ENCODE measurements around the gene PSMD2.

PSMD2 gene

DNA sequence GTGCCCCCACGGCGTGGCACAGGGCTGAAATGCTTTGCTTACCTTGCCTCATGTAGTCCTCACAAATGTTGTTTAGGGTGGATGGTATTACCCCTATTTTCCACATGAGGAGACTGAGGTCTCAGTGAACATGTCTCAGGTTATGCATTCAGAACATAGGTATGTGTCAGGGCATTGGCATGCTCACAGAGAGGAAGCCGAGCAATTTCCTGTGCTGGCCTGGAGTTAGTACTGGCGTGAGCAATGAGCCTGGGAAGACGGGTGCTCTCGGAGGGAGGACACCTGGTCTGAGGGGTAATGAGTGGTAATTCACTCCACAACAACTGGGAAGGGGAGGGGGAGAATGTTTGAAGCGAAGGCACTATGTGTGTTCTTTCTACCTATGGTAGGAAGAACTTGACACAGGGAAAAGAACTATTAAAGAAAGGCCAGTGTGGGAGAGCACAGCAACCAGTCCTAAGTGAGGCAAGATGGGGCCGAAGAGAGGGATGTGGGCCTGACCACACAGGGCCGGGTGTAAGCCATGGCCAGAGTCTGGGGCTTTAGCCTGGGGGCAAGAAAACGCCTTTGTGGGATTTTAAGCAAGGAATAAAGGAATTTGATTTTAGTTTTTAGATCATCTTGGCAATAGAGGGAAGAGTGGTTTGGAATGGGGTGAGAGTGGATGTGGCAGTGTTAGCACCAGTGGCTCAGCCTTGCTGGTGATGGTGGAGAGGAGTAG, 33.5 kb downstream of the PSMD2 start:
- Histone ChIP-seq H3K4me3 (ENCODE audit: low read depth, low read length) (no peak overlapping the region), H3K4me2 (ENCODE audit: low read length) (no peak overlapping the region), H3K27ac (peak overlapping the region; percentile 61), H3K36me3 (ENCODE audit: control insufficient read depth, insufficient read depth, low read length) (no peaks in the 10 kb centered on the region), H3K9me3 (ENCODE audit: control insufficient read depth, low read length) (no peaks in the 10 kb centered on the region), H3K4me1 (peaks cover 17% of the 10 kb centered on the region), H3K27me3 (ENCODE audit: control insufficient read depth, insufficient read depth, low read length) (no peaks in the 10 kb centered on the region), H2AFZ (no peak overlapping the region), H3K9ac (no peak overlapping the region), H3K79me2 (peaks cover 4% of the 10 kb centered on the region)
- TF ChIP-seq CTCF (IDR thresholded peaks at IDR 0.05), result no peak

DNA sequence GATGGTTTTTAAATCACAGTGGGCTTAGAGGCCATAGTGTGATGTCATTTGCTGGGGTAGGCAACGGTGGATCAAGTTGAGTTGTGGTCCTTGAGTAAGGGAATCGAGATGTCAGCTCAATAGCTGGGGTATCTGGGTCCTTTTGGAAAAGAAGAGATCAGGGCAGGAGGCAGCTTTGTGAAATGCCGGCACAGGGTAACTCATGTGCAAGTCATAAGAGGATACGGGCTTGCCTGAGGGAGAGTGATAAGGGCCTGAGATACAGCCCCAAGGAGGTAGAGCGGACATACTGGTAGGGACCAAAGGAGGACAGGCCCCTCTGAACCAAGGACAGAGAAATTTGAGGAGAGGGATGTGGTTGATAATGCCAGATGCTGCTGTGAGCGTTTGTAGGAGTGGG, 34.1 kb downstream of the PSMD2 start:
- H3K9me3 ChIP-seq (ENCODE audit: control insufficient read depth, low read length), result no peaks in the 10 kb centered on the region
- H2AFZ ChIP-seq, result no peak overlapping the region
- H3K4me3 ChIP-seq (ENCODE audit: low read depth, low read length), result no peak overlapping the region
- TF ChIP-seq CTCF (IDR thresholded peaks at IDR 0.05), result no peak
- H3K27me3 ChIP-seq (ENCODE audit: control insufficient read depth, insufficient read depth, low read length), result no peaks in the 10 kb centered on the region
- no peak overlapping the region for H3K4me2 ChIP-seq (ENCODE audit: low read length)
- H3K9ac ChIP-seq, result no peak overlapping the region
- H3K27ac ChIP-seq, result peak overlapping the region; percentile 61
- H3K79me2 ChIP-seq, result no peaks in the 10 kb centered on the region
- H3K36me3 ChIP-seq (ENCODE audit: control insufficient read depth, insufficient read depth, low read length), result no peaks in the 10 kb centered on the region
- H3K4me1 ChIP-seq, result peaks cover 23% of the 10 kb centered on the region

GRCh38 chr3:184333700-184334099, 34.7 kb downstream of the PSMD2 start:
- Histone ChIP-seq H3K27me3 (ENCODE audit: control insufficient read depth, insufficient read depth, low read length) (no peaks in the 10 kb centered on the region), H2AFZ (no peak overlapping the region), H3K9me3 (ENCODE audit: control insufficient read depth, low read length) (no peaks in the 10 kb centered on the region), H3K4me3 (ENCODE audit: low read depth, low read length) (no peak overlapping the region), H3K36me3 (ENCODE audit: control insufficient read depth, insufficient read depth, low read length) (no peaks in the 10 kb centered on the region), H3K4me1 (peaks cover 28% of the 10 kb centered on the region), H3K9ac (no peak overlapping the region), H3K79me2 (no peaks in the 10 kb centered on the region), H3K27ac (peak overlapping the region; percentile 61), H3K4me2 (ENCODE audit: low read length) (no peak overlapping the region)
- no peak for TF ChIP-seq CTCF (IDR thresholded peaks at IDR 0.05)

DNA sequence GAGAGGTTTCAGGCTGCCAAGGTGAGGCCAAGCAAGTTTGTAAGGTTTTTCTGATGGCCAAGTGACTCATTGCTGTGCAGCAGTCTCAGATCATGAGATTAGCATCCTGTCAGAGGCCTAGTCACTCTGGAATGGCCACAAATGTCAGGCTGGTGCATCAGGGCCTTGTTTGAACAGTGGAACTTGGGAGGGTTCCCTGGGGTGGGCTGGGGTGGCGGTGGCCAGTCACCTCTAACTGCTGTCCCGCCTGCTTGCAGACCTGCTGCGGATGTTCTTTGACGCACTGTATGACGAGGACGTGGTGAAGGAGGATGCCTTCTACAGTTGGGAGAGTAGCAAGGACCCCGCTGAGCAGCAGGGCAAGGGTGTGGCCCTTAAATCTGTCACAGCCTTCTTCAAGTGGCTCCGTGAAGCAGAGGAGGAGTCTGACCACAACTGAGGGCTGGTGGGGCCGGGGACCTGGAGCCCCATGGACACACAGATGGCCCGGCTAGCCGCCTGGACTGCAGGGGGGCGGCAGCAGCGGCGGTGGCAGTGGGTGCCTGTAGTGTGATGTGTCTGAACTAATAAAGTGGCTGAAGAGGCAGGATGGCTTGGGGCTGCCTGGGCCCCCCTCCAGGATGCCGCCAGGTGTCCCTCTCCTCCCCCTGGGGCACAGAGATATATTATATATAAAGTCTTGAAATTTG, 35.6 kb downstream of the PSMD2 start:
- H3K27ac ChIP-seq, result no peak overlapping the region
- TF ChIP-seq CTCF (IDR thresholded peaks at IDR 0.05), result no peak

More for the DNA sequence above, 35.6 kb downstream of the PSMD2 start:
- no peak overlapping the region for H3K9ac ChIP-seq
- no peak overlapping the region for H2AFZ ChIP-seq
- no peaks in the 10 kb centered on the region for H3K36me3 ChIP-seq (ENCODE audit: control insufficient read depth, insufficient read depth, low read length)
- H3K27me3 ChIP-seq (ENCODE audit: control insufficient read depth, insufficient read depth, low read length), result no peaks in the 10 kb centered on the region
- H3K79me2 ChIP-seq, result no peaks in the 10 kb centered on the region
- no peak overlapping the region for H3K4me3 ChIP-seq (ENCODE audit: low read depth, low read length)
- H3K4me1 ChIP-seq, result peaks cover 36% of the 10 kb centered on the region
- H3K4me2 ChIP-seq (ENCODE audit: low read length), result no peak overlapping the region
- H3K9me3 ChIP-seq (ENCODE audit: control insufficient read depth, low read length), result no peaks in the 10 kb centered on the region

All from parathyroid adenoma (tissue), 2 donors.